ENCODE results near the gene PPM1M. TPM values are rescaled to one million over a fixed set of nuclear protein-coding genes. Genes with fewer than 3 reads are reported as not detected.

The PPM1M gene
- total and polyA plus RNA-seq, 10 of the 15 experiments (the other 5 are each of a cell fraction or from before 2014, with no cell fraction given) = 7.3 to 24.8 (median 15.8) TPM

DNA sequence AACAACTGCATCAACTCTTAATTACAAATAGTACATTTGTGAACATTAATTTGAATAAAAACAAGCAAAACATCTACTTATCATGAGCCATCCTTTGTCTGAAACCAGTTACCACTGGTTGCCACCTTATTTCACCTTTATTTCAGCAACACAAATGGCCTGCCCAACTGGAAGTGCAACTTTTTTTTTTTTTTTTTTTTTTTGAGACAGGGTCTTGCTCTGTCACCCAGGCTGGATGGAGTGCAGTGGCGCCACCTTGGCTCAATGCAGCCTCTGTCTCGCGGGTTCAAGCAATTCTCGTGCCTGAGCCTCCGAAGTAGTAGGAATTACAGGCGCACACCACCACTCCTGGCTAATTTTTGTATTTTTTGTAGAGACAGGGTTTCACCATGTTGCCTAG, 19.8 kb downstream of the PPM1M start:
- ChIA-PET CTCF (no interaction called here), SMC1A (ENCODE audit: uncharacterized antibody, unreplicated experiment) (no interaction called here)

DNA sequence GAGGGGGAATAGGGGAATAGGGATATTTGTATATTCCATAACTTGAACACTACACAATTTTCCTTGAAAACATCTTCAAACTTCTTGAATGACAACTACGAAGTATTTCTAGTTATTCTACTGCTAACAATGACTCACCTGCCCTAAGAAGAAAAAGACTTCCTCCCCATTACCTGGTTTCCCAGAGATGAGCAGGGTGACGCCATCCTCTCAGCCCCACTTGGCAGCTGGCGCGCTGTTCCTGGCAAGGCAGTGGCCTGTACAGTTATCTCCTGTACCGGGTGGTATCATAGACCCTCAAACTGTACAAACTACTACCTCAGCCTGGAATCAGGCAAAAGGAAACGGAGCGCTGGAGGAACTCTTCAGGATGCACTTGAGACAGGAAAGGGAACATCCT, 22.5 kb downstream of the PPM1M start:
- CTCF ChIA-PET = interaction anchor here (1.2 kb wide), 1 partner anchor 10 kb away, joined by 3 read pairs; no protein-coding TSS in a partner anchor
- Histone ChIP-seq H3K36me3 (ENCODE audit: control insufficient read depth in 2 of 2, insufficient read depth in 2 of 2, low read length in 1 of 2) (peaks cover 13 to 44% of the 10 kb centered on the region in 2 experiments), H4K20me1 (ENCODE audit: control insufficient read depth, insufficient read depth) (no peaks in the 10 kb centered on the region), H2AFZ (ENCODE audit: control insufficient read depth, low read depth, low read length) (no peak overlapping the region), H3K4me1 (ENCODE audit: control insufficient read depth, insufficient read depth, low read length) (peaks cover 11% of the 10 kb centered on the region), H3K9me3 (replicated peaks; ENCODE audit: control insufficient read depth, insufficient read depth, low read length) (no peaks in the 10 kb centered on the region), H3K27ac (ENCODE audit: control insufficient read depth, insufficient read depth) (no peak overlapping the region), H3K79me2 (ENCODE audit: control insufficient read depth, insufficient read depth, low read length) (peaks cover 48% of the 10 kb centered on the region), H3K9ac (ENCODE audit: control insufficient read depth, insufficient read depth, low read length) (no peak overlapping the region), H3K4me3 (no peak overlapping the region), H3K27me3 (replicated peaks in 1 of 2; ENCODE audit: control insufficient read depth in 2 of 2, insufficient read depth in 2 of 2, low read length in 1 of 2) (no peaks in the 10 kb centered on the region), H3K4me2 (ENCODE audit: control insufficient read depth, insufficient read depth) (no peak overlapping the region)
- in situ Hi-C loops (cut with MboI) = no loop called here
- POLR2A ChIA-PET = interaction anchor here (1.3 kb wide), 1 partner anchor 10 kb away, joined by 6 read pairs; no protein-coding TSS in a partner anchor
- intact Hi-C loops (cut with micrococcal nuclease; ENCODE audit: unreplicated experiment) = no loop called here
- RAD21 ChIA-PET (ENCODE audit: unreplicated experiment) = no interaction called here
- no peak for FAIRE-seq
- no peak for ATAC-seq
- BruUV-seq (replicated peaks) = TSS peak; percentile 4
- 97% methylated on average over 7 of the region's 7 CpGs for whole genome bisulfite sequencing (ENCODE audit: insufficient coverage, insufficient replicate concordance, low lambda C conversion rate, missing lambda C conversion rate)
- TF ChIP-seq IKZF1 (conservative IDR thresholded peaks at IDR 0.05) (no peak), NRF1 (conservative IDR thresholded peaks at IDR 0.05; ENCODE audit: low read depth, low read length) (no peak), IRF4 (IDR thresholded peaks at IDR 0.05; ENCODE audit: low read depth, low read length) (no peak), SIX5 (IDR thresholded peaks at IDR 0.05; ENCODE audit: low read depth, low read length, severe bottlenecking) (no peak), ETV6 (conservative IDR thresholded peaks at IDR 0.05 in 1 of 2, IDR thresholded peaks at IDR 0.05 in 1 of 2; ENCODE audit: borderline replicate concordance in 1 of 2, low read depth in 1 of 2) (no peak), MEF2A (IDR thresholded peaks at IDR 0.05; ENCODE audit: insufficient read depth, low read depth, low read length) (no peak), POLR2AphosphoS2 (IDR thresholded peaks at IDR 0.05; ENCODE audit: low read depth, low read length) (no peak)
- TF ChIP-seq, protein P1, sequence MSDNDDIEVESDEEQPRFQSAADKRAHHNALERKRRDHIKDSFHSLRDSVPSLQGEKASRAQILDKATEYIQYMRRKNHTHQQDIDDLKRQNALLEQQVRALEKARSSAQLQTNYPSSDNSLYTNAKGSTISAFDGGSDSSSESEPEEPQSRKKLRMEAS (IDR thresholded peaks at IDR 0.05; ENCODE audit: low read depth, low read length) = no peak
- TF ChIP-seq, protein P2, sequence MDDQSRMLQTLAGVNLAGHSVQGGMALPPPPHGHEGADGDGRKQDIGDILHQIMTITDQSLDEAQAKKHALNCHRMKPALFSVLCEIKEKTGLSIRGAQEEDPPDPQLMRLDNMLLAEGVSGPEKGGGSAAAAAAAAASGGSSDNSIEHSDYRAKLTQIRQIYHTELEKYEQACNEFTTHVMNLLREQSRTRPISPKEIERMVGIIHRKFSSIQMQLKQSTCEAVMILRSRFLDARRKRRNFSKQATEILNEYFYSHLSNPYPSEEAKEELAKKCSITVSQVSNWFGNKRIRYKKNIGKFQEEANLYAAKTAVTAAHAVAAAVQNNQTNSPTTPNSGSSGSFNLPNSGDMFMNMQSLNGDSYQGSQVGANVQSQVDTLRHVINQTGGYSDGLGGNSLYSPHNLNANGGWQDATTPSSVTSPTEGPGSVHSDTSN (IDR thresholded peaks at IDR 0.05; ENCODE audit: insufficient replicate concordance, low read depth, low read length) = no peak
- SMC1A ChIA-PET (ENCODE audit: uncharacterized antibody, unreplicated experiment) = interaction anchor here (1.7 kb wide), 1 partner anchor 71 kb away, joined by 4 read pairs; no protein-coding TSS in a partner anchor
- no peak for DNase-seq (ENCODE audit: low read depth, low spot score)

More for the DNA sequence above, 19.8 kb downstream of the PPM1M start:
- Histone ChIP-seq H3K9ac (ENCODE audit: control insufficient read depth, insufficient read depth, low read length) (no peak overlapping the region), H3K9me3 (replicated peaks; ENCODE audit: control insufficient read depth, insufficient read depth, low read length) (no peaks in the 10 kb centered on the region), H3K4me1 (ENCODE audit: control insufficient read depth, insufficient read depth, low read length) (peaks cover 8% of the 10 kb centered on the region), H3K36me3 (ENCODE audit: control insufficient read depth in 2 of 2, insufficient read depth in 2 of 2, low read length in 1 of 2) (peaks cover 13 to 43% of the 10 kb centered on the region in 2 experiments), H4K20me1 (ENCODE audit: control insufficient read depth, insufficient read depth) (no peaks in the 10 kb centered on the region), H3K79me2 (ENCODE audit: control insufficient read depth, insufficient read depth, low read length) (peaks cover 24% of the 10 kb centered on the region), H3K4me3 (no peak overlapping the region), H3K4me2 (ENCODE audit: control insufficient read depth, insufficient read depth) (no peak overlapping the region), H3K27me3 (replicated peaks in 1 of 2; ENCODE audit: control insufficient read depth in 2 of 2, insufficient read depth in 2 of 2, low read length in 1 of 2) (no peaks in the 10 kb centered on the region), H3K27ac (ENCODE audit: control insufficient read depth, insufficient read depth) (no peak overlapping the region), H2AFZ (ENCODE audit: control insufficient read depth, low read depth, low read length) (no peak overlapping the region)
- TF ChIP-seq BACH1 (IDR thresholded peaks at IDR 0.05; ENCODE audit: borderline replicate concordance) (no peak), CHD4 (IDR thresholded peaks at IDR 0.05) (no peak)
- TF ChIP-seq, protein P3, sequence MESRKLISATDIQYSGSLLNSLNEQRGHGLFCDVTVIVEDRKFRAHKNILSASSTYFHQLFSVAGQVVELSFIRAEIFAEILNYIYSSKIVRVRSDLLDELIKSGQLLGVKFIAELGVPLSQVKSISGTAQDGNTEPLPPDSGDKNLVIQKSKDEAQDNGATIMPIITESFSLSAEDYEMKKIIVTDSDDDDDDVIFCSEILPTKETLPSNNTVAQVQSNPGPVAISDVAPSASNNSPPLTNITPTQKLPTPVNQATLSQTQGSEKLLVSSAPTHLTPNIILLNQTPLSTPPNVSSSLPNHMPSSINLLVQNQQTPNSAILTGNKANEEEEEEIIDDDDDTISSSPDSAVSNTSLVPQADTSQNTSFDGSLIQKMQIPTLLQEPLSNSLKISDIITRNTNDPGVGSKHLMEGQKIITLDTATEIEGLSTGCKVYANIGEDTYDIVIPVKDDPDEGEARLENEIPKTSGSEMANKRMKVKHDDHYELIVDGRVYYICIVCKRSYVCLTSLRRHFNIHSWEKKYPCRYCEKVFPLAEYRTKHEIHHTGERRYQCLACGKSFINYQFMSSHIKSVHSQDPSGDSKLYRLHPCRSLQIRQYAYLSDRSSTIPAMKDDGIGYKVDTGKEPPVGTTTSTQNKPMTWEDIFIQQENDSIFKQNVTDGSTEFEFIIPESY (IDR thresholded peaks at IDR 0.05) = peak; percentile 36; the same call in 1 of the 2 replicates
- FAIRE-seq (no peak), DNase-seq (ENCODE audit: low read depth, low spot score) (no peak), ATAC-seq (no peak)
- no TSS peak for BruUV-seq (replicated peaks)
- intact Hi-C loops (cut with micrococcal nuclease; ENCODE audit: unreplicated experiment) = no loop called here
- in situ Hi-C loops (cut with MboI) = no loop called here
- RAD21 ChIA-PET (ENCODE audit: unreplicated experiment) = no interaction called here
- POLR2A ChIA-PET = no interaction called here
- 100% methylated on average over 2 of the region's 6 CpGs for WGBS (ENCODE audit: insufficient coverage, insufficient replicate concordance, low lambda C conversion rate, missing lambda C conversion rate)
